Astrocyte of the spinal cord (primary cell): ENCODE data around the gene KATNAL2.

Experiments
- DNase-seq: peaks from one replicate; pipeline ENCODE4 v3.0.0; 2011; ENCODE audit warnings: low read depth, low spot score
- H3K4me3 ChIP-seq: 2 replicates; pipeline ENCODE4 v1.5.1; 2011; ENCODE audit warnings: low read depth, mild to moderate bottlenecking, low read length, moderate library complexity
- CTCF ChIP-seq: IDR thresholded peaks from 2 replicates; pipeline ENCODE4 v1.5.1; 2012; ENCODE audit warnings: low read depth, mild to moderate bottlenecking, low read length, inconsistent platforms
- in situ Hi-C: cut with HindIII; loops from 2 replicates; pipeline ENCODE4 v1.10.0; 2017; ENCODE audit warnings: low sequenced_read_pairs

KATNAL2 gene

GRCh38 chr18:47054369-47054768 lies 137.0 kb downstream of the KATNAL2 start:
- no peak overlapping the region for H3K4me3 ChIP-seq
- no peak for DNase-seq
- in situ Hi-C loops, result no loop called here
- TF ChIP-seq CTCF, result no peak

- no peak for TF ChIP-seq CTCF
- no peak for DNase-seq
- no peak overlapping the region for H3K4me3 ChIP-seq
- in situ Hi-C loops, result no loop called here
These were observed 145.1 kb downstream of the KATNAL2 start for GRCh38 chr18:47062471-47062870.

GRCh38 chr18:47063096-47063495 lies 145.7 kb downstream of the KATNAL2 start:
- H3K4me3 ChIP-seq, result no peak overlapping the region
- in situ Hi-C loops, result no loop called here
- no peak for TF ChIP-seq CTCF
- DNase-seq, result no peak

- no peak for DNase-seq
- in situ Hi-C loops, result no loop called here
- no peak for TF ChIP-seq CTCF
- no peak overlapping the region for H3K4me3 ChIP-seq
These were observed 150.2 kb downstream of the KATNAL2 start for GRCh38 chr18:47067648-47068047.

GRCh38 chr18:47075098-47075883 lies 157.9 kb downstream of the KATNAL2 start:
- H3K4me3 ChIP-seq, result no peak overlapping the region
- in situ Hi-C loops, result no loop called here
- TF ChIP-seq CTCF, result no peak
- peak; percentile 8 for DNase-seq

GRCh38 chr18:47077111-47077510 lies 159.7 kb downstream of the KATNAL2 start:
- no peak overlapping the region for H3K4me3 ChIP-seq
- in situ Hi-C loops, result no loop called here
- no peak for DNase-seq
- no peak for TF ChIP-seq CTCF

GRCh38 chr18:47080872-47081271 lies 163.5 kb downstream of the KATNAL2 start:
- no peak for TF ChIP-seq CTCF
- H3K4me3 ChIP-seq, result no peak overlapping the region
- DNase-seq, result no peak
- in situ Hi-C loops, result no loop called here
